Right lobe of liver (tissue), 4 donors: ENCODE measurements around the gene NHSL2.

Source experiments
- CTCF ChIP-seq, 4 donors: fragments of 200-600 bp in 3 of 4; fragments of 450-650 bp in 1 of 4; IDR thresholded peaks; one replicate each; pipeline versions ENCODE4 v1.5.1 to v1.8.0; 2016 to 2022; ENCODE audit warnings: antibody characterized with exemption in 4 of 4, mild to moderate bottlenecking in 2 of 4
- POLR2A ChIP-seq: fragments of 450-650 bp; IDR thresholded peaks from one replicate; pipeline ENCODE4 v1.6.1; 2017; ENCODE audit warnings: antibody characterized with exemption, mild to moderate bottlenecking
- donor health status: DM: no; HTN: no; CAD: no.
- donor health status: DM: no; HTN: no; CAD: no.
- donor health status: DM: no; HTN: yes; CAD: no.

GRCh38 chrX:72057331-72057730 lies 146.7 kb downstream of the NHSL2 start:
- TF ChIP-seq CTCF (IDR thresholded peaks at IDR 0.05) (no peak), POLR2A (no peak)
